ENCODE measurements around the gene FOXN4.

DNA sequence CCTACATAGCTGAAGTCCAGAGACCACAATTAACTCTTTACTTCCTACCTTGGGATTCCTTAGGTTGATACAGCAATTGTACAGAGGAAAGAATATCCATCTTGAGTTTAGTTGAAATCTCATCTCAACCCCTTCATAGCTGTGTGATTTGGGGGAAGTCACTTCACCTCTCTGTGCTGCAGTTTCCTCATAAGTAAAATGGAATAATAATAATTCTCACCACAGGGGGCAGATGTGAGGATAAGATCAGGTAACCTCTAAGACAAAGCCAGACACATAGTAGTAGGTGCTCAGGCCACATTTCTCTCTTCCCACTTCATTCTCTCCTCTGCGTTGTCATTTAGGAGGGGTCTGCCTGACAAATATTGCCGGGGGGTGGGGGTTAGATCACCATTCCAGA lies 6.7 kb downstream of the FOXN4 start:
- TF ChIP-seq, protein P1, sequence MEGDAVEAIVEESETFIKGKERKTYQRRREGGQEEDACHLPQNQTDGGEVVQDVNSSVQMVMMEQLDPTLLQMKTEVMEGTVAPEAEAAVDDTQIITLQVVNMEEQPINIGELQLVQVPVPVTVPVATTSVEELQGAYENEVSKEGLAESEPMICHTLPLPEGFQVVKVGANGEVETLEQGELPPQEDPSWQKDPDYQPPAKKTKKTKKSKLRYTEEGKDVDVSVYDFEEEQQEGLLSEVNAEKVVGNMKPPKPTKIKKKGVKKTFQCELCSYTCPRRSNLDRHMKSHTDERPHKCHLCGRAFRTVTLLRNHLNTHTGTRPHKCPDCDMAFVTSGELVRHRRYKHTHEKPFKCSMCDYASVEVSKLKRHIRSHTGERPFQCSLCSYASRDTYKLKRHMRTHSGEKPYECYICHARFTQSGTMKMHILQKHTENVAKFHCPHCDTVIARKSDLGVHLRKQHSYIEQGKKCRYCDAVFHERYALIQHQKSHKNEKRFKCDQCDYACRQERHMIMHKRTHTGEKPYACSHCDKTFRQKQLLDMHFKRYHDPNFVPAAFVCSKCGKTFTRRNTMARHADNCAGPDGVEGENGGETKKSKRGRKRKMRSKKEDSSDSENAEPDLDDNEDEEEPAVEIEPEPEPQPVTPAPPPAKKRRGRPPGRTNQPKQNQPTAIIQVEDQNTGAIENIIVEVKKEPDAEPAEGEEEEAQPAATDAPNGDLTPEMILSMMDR (IDR thresholded peaks at IDR 0.05; ENCODE audit: insufficient read depth, low read length, poor library complexity, severe bottlenecking): peak; percentile 32
- no peak for TF ChIP-seq EZH2phosphoT487 (conservative IDR thresholded peaks at IDR 0.05; ENCODE audit: low read length)
